Measurements from ENCODE around the gene AURKAIP1. TPM values are rescaled to one million over a fixed set of nuclear protein-coding genes. Genes with fewer than 3 reads are reported as not detected.
A peak's percentile ranks its signal among the peaks of the same experiment; 100 is the strongest.
"Not testable (repeated sequence)": the region's sequence is repeated elsewhere in the genome, so short reads cannot be mapped to it uniquely, and the experiment has no call there.

The AURKAIP1 gene
- total RNA-seq, 8 experiments from 2014 or later: 85.0 to 210 (median 152) TPM

DNA sequence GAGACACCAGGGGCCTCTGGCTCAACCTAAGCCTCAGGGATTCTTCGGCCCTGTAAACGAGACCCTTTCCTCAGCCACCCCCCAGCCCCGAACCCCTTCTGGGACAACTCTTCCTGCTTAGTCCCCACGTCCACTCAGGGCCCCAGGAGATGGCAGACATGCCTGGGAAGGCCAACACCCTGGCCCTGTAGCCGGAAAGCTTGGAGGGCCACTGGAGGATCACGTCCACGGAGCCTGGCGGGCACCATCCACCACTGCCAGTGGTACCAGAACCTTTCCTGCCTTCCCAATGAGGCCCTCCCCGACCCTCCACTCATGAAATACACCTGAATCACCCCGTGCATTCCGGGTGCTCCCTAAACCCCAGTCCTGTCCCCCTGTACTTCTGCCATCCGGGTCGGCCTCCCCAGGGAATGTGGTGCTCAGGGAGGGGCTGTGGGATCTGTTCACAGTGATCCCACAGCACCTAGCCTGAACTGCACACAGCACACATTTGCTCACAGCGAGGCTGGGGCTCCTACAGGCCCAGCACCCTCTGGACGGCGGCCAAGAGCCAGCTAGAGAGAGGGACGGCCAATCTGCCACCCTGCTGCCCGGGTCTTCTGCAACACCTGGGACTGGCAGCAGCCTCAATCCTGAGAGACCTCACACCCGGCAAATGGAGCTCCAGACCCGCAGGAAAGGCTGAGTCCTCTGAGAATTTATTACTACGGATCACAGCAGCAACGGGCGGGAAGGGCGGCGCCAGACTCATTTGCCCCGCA, 1.8 kb downstream of the AURKAIP1 start:
- Histone ChIP-seq H3K27ac (no peak overlapping the region), H3K4me3 (peak overlapping the region in 4 of 5 donors; percentile 72 to 97 (median 80)), H3K4me1 (replicated peaks in 1 of 2) (peaks cover 26 to 29% of the 10 kb centered on the region in 2 donors)
- in situ Hi-C loops (cut with MboI; ENCODE audit: low pct_unique_long_range_greater_than_20kb in 2 of 9, low sequenced_read_pairs in 9 of 9, unreplicated experiment in 9 of 9): no loop called here
- WGBS, 10 experiments: 80 to 100% (median 90%) methylated on average over 1 to 15 of the region's 26 CpGs; no CpG with 5 or more reads in 5 of the 10 experiments
- no peak for ATAC-seq (replicated peaks in 6 of 8)

GRCh38 chr1:1371746-1372711, 3.0 kb downstream of the AURKAIP1 start:
- no peak overlapping the region for H3K27ac ChIP-seq
- 4 to 85% (median 32%) methylated on average over 1 to 14 of the region's 26 CpGs; no CpG with 5 or more reads in 4 of the 10 experiments for WGBS, 10 experiments
- ATAC-seq (replicated peaks in 6 of 8): peak; percentile 3 to 22 (median 18)
- H3K4me1 ChIP-seq (replicated peaks in 1 of 2): peaks cover 26 to 29% of the 10 kb centered on the region in 2 donors
- H3K4me3 ChIP-seq: peak overlapping the region in 2 of 5 donors; percentile 4 to 6
- in situ Hi-C loops (cut with MboI; ENCODE audit: low pct_unique_long_range_greater_than_20kb in 2 of 9, low sequenced_read_pairs in 9 of 9, unreplicated experiment in 9 of 9): no loop called here

- peaks cover 24 to 28% of the 10 kb centered on the region in 2 donors for H3K4me1 ChIP-seq (replicated peaks in 1 of 2)
- no peak overlapping the region for H3K4me3 ChIP-seq
- in situ Hi-C loops (cut with MboI; ENCODE audit: low pct_unique_long_range_greater_than_20kb in 2 of 9, low sequenced_read_pairs in 9 of 9, unreplicated experiment in 9 of 9): no loop called here
- 71 to 100% (median 86%) methylated on average over 1 to 10 of the region's 12 CpGs; no CpG with 5 or more reads in 7 of the 10 experiments for WGBS, 10 experiments
- no peak overlapping the region for H3K27ac ChIP-seq
- ATAC-seq (replicated peaks in 6 of 8): no peak
Observed at GRCh38 chr1:1371364-1371745, 3.7 kb downstream of the AURKAIP1 start.

GRCh38 chr1:1370771-1371300, 4.2 kb downstream of the AURKAIP1 start:
- no peak overlapping the region for H3K4me3 ChIP-seq
- peaks cover 19 to 23% of the 10 kb centered on the region in 2 donors for H3K4me1 ChIP-seq (replicated peaks in 1 of 2)
- WGBS, 10 experiments: 100% methylated on average over 6 of the region's 16 CpGs; no CpG with 5 or more reads in 9 of the 10 experiments
- no peak for ATAC-seq (replicated peaks in 6 of 8)
- in situ Hi-C loops (cut with MboI; ENCODE audit: low pct_unique_long_range_greater_than_20kb in 2 of 9, low sequenced_read_pairs in 9 of 9, unreplicated experiment in 9 of 9): no loop called here
- H3K27ac ChIP-seq: no peak overlapping the region

- H3K27ac ChIP-seq; ATAC-seq (replicated peaks in 6 of 8); in situ Hi-C loops (cut with MboI; ENCODE audit: low pct_unique_long_range_greater_than_20kb in 2 of 9, low sequenced_read_pairs in 9 of 9, unreplicated experiment in 9 of 9); H3K4me3 ChIP-seq: not testable (repeated sequence)
- WGBS, 10 experiments: 93 to 100% (median 95%) methylated on average over 1 to 14 of the region's 14 CpGs; no CpG with 5 or more reads in 4 of the 10 experiments
- H3K4me1 ChIP-seq (replicated peaks in 1 of 2): peaks cover 19 to 21% of the 10 kb centered on the region in 2 donors
Observed at GRCh38 chr1:1370094-1370493, 4.9 kb downstream of the AURKAIP1 start.

- WGBS, 10 experiments: 80 to 100% (median 96%) methylated on average over 1 to 5 of the region's 5 CpGs
- in situ Hi-C loops (cut with MboI; ENCODE audit: low pct_unique_long_range_greater_than_20kb in 2 of 9, low sequenced_read_pairs in 9 of 9, unreplicated experiment in 9 of 9): no loop called here
- Histone ChIP-seq H3K4me3 (no peak overlapping the region), H3K27ac (no peak overlapping the region), H3K4me1 (replicated peaks in 1 of 2) (peaks cover 7% of the 10 kb centered on the region in 2 donors)
- no peak for ATAC-seq (replicated peaks in 6 of 8)
Observed at GRCh38 chr1:1367315-1367714, 7.7 kb downstream of the AURKAIP1 start.

DNA sequence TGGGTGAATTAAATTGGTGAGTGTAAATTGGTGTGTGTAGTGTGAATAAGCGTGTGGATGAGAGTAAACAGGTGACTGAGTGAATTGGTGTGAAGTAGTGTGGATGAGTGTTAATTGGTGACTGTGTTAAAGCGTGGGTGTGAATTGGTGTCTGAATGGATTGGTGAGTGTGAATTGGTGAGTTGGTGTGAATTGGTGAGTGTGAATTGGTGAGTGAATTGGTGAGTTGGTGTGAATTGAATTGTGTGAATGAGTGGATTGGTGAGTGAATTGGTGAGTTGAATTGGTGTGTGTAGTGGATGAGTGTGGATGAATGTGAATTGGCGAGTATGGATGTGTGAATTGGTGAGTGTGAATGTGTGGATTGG, 8.3 kb downstream of the AURKAIP1 start:
- in situ Hi-C loops (cut with MboI; ENCODE audit: low pct_unique_long_range_greater_than_20kb in 2 of 9, low sequenced_read_pairs in 9 of 9, unreplicated experiment in 9 of 9): no loop called here
- H3K27ac ChIP-seq: no peak overlapping the region
- peaks cover 7% of the 10 kb centered on the region in 2 donors for H3K4me1 ChIP-seq (replicated peaks in 1 of 2)
- no peak overlapping the region for H3K4me3 ChIP-seq
- 85 to 100% (median 93%) methylated on average over 1 to 3 of the region's 3 CpGs for WGBS, 10 experiments
- ATAC-seq (replicated peaks in 6 of 8): no peak

DNA sequence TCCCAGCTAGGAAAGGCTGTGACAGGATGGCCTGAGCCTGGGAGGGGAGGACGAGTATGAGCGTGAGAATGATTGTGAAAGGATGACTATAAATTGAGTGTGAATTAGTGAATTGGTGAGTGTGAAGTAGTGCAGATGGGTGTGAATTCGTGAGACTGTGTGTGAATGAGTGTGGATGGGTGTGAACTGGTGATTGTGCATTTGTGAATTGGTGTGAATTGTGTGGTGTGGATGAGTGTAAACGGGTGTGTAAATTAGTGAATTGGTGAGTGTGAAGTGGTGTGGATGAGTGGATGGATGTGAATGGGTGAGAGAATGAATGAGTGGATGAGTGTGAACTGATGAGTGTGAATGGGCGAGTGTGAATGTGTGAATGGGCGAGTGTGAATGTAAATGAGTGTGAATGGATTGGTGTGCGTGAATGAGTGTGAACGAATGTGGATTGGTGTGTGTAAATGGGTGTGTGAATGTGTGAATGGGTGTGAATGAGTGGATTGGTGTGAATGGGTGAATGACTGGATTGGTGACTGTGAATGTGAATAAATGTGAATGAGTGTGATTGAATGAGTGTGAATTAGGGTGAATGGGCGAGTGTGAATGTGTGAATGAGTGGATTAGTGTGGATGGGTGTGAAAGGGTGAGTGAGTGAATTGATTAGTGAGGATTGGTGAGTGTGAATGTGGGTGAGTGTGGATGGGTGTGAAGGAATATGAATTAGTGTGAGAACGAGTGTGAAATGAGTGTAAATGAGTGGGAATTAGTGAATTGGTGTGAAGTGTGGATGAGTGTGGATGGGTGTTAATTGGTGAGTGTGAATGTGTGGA, 8.9 kb downstream of the AURKAIP1 start:
- peaks cover 7% of the 10 kb centered on the region in 2 donors for H3K4me1 ChIP-seq (replicated peaks in 1 of 2)
- in situ Hi-C loops (cut with MboI; ENCODE audit: low pct_unique_long_range_greater_than_20kb in 2 of 9, low sequenced_read_pairs in 9 of 9, unreplicated experiment in 9 of 9): no loop called here
- ATAC-seq (replicated peaks in 6 of 8): no peak
- H3K4me3 ChIP-seq: no peak overlapping the region
- WGBS, 10 experiments: 52 to 78% (median 76%) methylated on average over 6 to 10 of the region's 10 CpGs
- H3K27ac ChIP-seq: no peak overlapping the region

DNA sequence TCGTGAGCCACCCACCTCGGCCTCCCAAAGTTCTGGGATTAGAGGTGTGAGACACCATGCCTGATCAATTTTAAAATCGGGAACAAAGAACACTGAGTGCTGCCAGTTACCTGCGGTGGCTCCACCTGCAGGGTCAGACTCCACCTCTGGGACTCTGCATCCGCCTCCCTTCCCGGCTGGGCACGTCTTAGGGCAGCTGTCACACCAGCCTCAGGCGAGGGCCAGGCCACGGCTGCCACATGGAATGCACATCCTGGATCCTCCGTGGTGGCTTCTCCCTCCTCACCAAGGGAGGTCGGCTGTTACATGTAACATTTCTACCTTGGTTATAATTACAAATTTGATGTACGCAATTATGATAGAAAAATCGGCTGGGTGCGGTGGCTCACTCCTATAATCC, 10.7 kb downstream of the AURKAIP1 start:
- WGBS, 10 experiments: 65 to 98% (median 87%) methylated on average over 2 to 14 of the region's 14 CpGs; no CpG with 5 or more reads in 4 of the 10 experiments
- peaks cover 23% of the 10 kb centered on the region in 2 donors for H3K4me1 ChIP-seq (replicated peaks in 1 of 2)
- no peak overlapping the region for H3K27ac ChIP-seq
- ATAC-seq (replicated peaks in 6 of 8): no peak
- in situ Hi-C loops (cut with MboI; ENCODE audit: low pct_unique_long_range_greater_than_20kb in 2 of 9, low sequenced_read_pairs in 9 of 9, unreplicated experiment in 9 of 9): no loop called here
- H3K4me3 ChIP-seq: no peak overlapping the region

GRCh38 chr1:1361982-1362423, 13.0 kb downstream of the AURKAIP1 start:
- peak in 5 of 8 experiments; percentile 2 to 49 (median 10) for ATAC-seq (replicated peaks in 6 of 8)
- Histone ChIP-seq H3K4me3 (no peak overlapping the region), H3K4me1 (replicated peaks in 1 of 2) (peaks cover 43 to 46% of the 10 kb centered on the region in 2 donors), H3K27ac (no peak overlapping the region)
- in situ Hi-C loops (cut with MboI; ENCODE audit: low pct_unique_long_range_greater_than_20kb in 2 of 9, low sequenced_read_pairs in 9 of 9, unreplicated experiment in 9 of 9): no loop called here
- WGBS, 10 experiments: 0 to 40% (median 30%) methylated on average over 1 to 12 of the region's 13 CpGs; no CpG with 5 or more reads in 4 of the 10 experiments

GRCh38 chr1:1361233-1361981, 13.6 kb downstream of the AURKAIP1 start:
- Histone ChIP-seq H3K4me3 (no peak overlapping the region), H3K27ac (no peak overlapping the region), H3K4me1 (replicated peaks in 1 of 2) (peaks cover 49 to 50% of the 10 kb centered on the region in 2 donors)
- in situ Hi-C loops (cut with MboI; ENCODE audit: low pct_unique_long_range_greater_than_20kb in 2 of 9, low sequenced_read_pairs in 9 of 9, unreplicated experiment in 9 of 9): no loop called here
- ATAC-seq (replicated peaks in 6 of 8): no peak
- WGBS, 10 experiments: 0 to 92% (median 68%) methylated on average over 1 to 17 of the region's 35 CpGs; no CpG with 5 or more reads in 3 of the 10 experiments

All from motor neuron (in vitro differentiated cells).